ENCODE measurements around the gene CBFA2T3. TPM values are rescaled to one million over a fixed set of nuclear protein-coding genes. Genes with fewer than 3 reads are reported as not detected.

The CBFA2T3 gene
- total and polyA plus RNA-seq, 2 of the 8 experiments (the other 6 are each of a cell fraction or from before 2014, with no cell fraction given), result 0.51 to 1.3 TPM

GRCh38 chr16:88931936-88932335 lies 45.1 kb downstream of the CBFA2T3 start:
- H3K79me2 ChIP-seq (ENCODE audit: control insufficient read depth in 1 of 2, insufficient read depth in 2 of 2, low read length in 2 of 2), result no peaks in the 10 kb centered on the region
- no peak overlapping the region for H3K4me2 ChIP-seq (ENCODE audit: insufficient read depth in 1 of 2, low read depth in 2 of 2, low read length in 2 of 2)
- DNase-seq (ENCODE audit: low read depth in 1 of 2, low spot score in 2 of 2), result no peak
- no peak overlapping the region for H4K5ac ChIP-seq (ENCODE audit: insufficient read length, low read depth, low read length)
- H4K91ac ChIP-seq (replicated peaks; ENCODE audit: insufficient read length, low read length), result no peak overlapping the region
- no peaks in the 10 kb centered on the region for H3K36me3 ChIP-seq (ENCODE audit: control insufficient read depth in 2 of 4, insufficient read depth in 4 of 4, low read length in 3 of 4)
- H2BK12ac ChIP-seq (ENCODE audit: low read depth, low read length), result no peak overlapping the region
- no peak overlapping the region for H4K8ac ChIP-seq (ENCODE audit: extremely low read depth, insufficient read depth, low read length)
- H2AFZ ChIP-seq (ENCODE audit: low read length), result no peak overlapping the region
- no peak for FAIRE-seq
- no peaks in the 10 kb centered on the region for H3K4me1 ChIP-seq (replicated peaks in 1 of 4; ENCODE audit: control insufficient read depth in 3 of 4, insufficient read depth in 4 of 4, low read length in 3 of 4)
- 89% methylated on average over 11 of the region's 21 CpGs; no CpG with 5 or more reads in 1 of the 2 experiments for WGBS, 2 experiments (ENCODE audit: extremely low coverage in 1 of 2, insufficient coverage in 1 of 2, insufficient read length in 1 of 2, insufficient replicate concordance in 2 of 2, low coverage in 1 of 2, low lambda C conversion rate in 2 of 2, missing lambda C conversion rate in 1 of 2)
- H3K4ac ChIP-seq (replicated peaks; ENCODE audit: insufficient read length, low read depth, low read length), result no peak overlapping the region
- no peak overlapping the region for H2BK5ac ChIP-seq (ENCODE audit: low read depth, low read length)
- no peak overlapping the region for H3K23ac ChIP-seq (ENCODE audit: insufficient read length)
- no peaks in the 10 kb centered on the region for H3K23me2 ChIP-seq (ENCODE audit: low read depth, low read length)
- peaks cover 0 to 2% of the 10 kb centered on the region in 2 experiments for H4K20me1 ChIP-seq (replicated peaks in 1 of 2; ENCODE audit: control insufficient read depth in 1 of 2, insufficient read depth in 2 of 2, low read length in 2 of 2)
- ChIA-PET CTCF (ENCODE audit: partially characterized antibody) (interaction anchor here (1.4 kb wide), 1 partner anchor 236 kb away, joined by 3 read pairs; no protein-coding TSS in a partner anchor), POLR2A (ENCODE audit: partially characterized antibody) (interaction anchor here (1.0 kb wide), 1 partner anchor 121 kb away, joined by 3 read pairs; no protein-coding TSS in a partner anchor)
- H3K27ac ChIP-seq (ENCODE audit: low read depth, low read length), result no peak overlapping the region
- H2BK15ac ChIP-seq (ENCODE audit: low read length), result no peak overlapping the region
- H3K27me3 ChIP-seq (replicated peaks in 1 of 4; ENCODE audit: control insufficient read depth in 3 of 4, extremely low read depth in 1 of 4, insufficient read depth in 3 of 4, low read length in 3 of 4), result no peaks in the 10 kb centered on the region
- H2AK5ac ChIP-seq (ENCODE audit: low read depth, low read length), result no peak overlapping the region
- H2BK20ac ChIP-seq (ENCODE audit: low read length), result no peak overlapping the region
- no peaks in the 10 kb centered on the region for H3K9me3 ChIP-seq (ENCODE audit: insufficient read depth in 2 of 2, low read depth in 1 of 2, low read length in 1 of 2)
- no peaks in the 10 kb centered on the region for H3K79me1 ChIP-seq (ENCODE audit: low read depth, low read length)
- H2BK120ac ChIP-seq (replicated peaks; ENCODE audit: low read depth, low read length), result no peak overlapping the region
- no peak overlapping the region for H3K18ac ChIP-seq (ENCODE audit: extremely low read depth, low read length)
- H3K56ac ChIP-seq (replicated peaks; ENCODE audit: insufficient read length, low read depth, low read length), result no peak overlapping the region
- no peak overlapping the region for H3K14ac ChIP-seq (ENCODE audit: insufficient read length)
- no peak overlapping the region for H3K9ac ChIP-seq (replicated peaks in 1 of 4; ENCODE audit: extremely low read depth in 1 of 4, low read depth in 3 of 4, low read length in 3 of 4)
- H3K4me3 ChIP-seq (ENCODE audit: extremely low read depth in 1 of 4, insufficient read depth in 2 of 4, low read depth in 3 of 4, low read length in 4 of 4), result no peak overlapping the region
- TF ChIP-seq SIX5 (IDR thresholded peaks at IDR 0.05; ENCODE audit: low read depth, low read length), result no peak
- no peak for TF ChIP-seq BRCA1 (IDR thresholded peaks at IDR 0.05; ENCODE audit: low read depth, low read length)
- TF ChIP-seq RAD21 (IDR thresholded peaks at IDR 0.05 in 1 of 2, conservative IDR thresholded peaks at IDR 0.05 in 1 of 2; ENCODE audit: low read depth in 2 of 2, low read length in 2 of 2), result no peak
- no peak for TF ChIP-seq CBX8 (IDR thresholded peaks at IDR 0.05; ENCODE audit: borderline replicate concordance, low read depth, low read length)
- no peak for TF ChIP-seq SRF (IDR thresholded peaks at IDR 0.05; ENCODE audit: low read depth, low read length)
- TF ChIP-seq KDM5A (IDR thresholded peaks at IDR 0.05; ENCODE audit: low read length), result no peak
- TF ChIP-seq TAF1 (IDR thresholded peaks at IDR 0.05; ENCODE audit: low read depth, low read length), result no peak
- no peak for TF ChIP-seq TCF12 (IDR thresholded peaks at IDR 0.05; ENCODE audit: low read depth, low read length)
- no peak for TF ChIP-seq CBX5 (IDR thresholded peaks at IDR 0.05; ENCODE audit: low read depth, low read length)
- TF ChIP-seq CHD1 (IDR thresholded peaks at IDR 0.05; ENCODE audit: low read depth, low read length), result no peak
- no peak for TF ChIP-seq ZNF274 (IDR thresholded peaks at IDR 0.05; ENCODE audit: borderline replicate concordance, extremely low read depth, low read length)
- no peak for TF ChIP-seq EGR1 (IDR thresholded peaks at IDR 0.05; ENCODE audit: borderline replicate concordance, low read depth, low read length)
- TF ChIP-seq CHD2 (IDR thresholded peaks at IDR 0.05; ENCODE audit: low read length), result no peak
- TF ChIP-seq EP300 (IDR thresholded peaks at IDR 0.05; ENCODE audit: borderline replicate concordance in 1 of 2, low read depth in 2 of 2, low read length in 2 of 2), result no peak
